ELR (cell line): Measurements from ENCODE around the gene ZNF490.
A peak's percentile ranks its signal among the peaks of the same experiment; 100 is the strongest.
"Not testable (repeated sequence)": the region's sequence is repeated elsewhere in the genome, so short reads cannot be mapped to it uniquely, and the experiment has no call there.

Source experiments
- DNase-seq: peaks from one replicate; pipeline ENCODE4 v3.0.0-alpha.2; 2015; ENCODE audit warnings: low read depth

Gene ZNF490

DNA sequence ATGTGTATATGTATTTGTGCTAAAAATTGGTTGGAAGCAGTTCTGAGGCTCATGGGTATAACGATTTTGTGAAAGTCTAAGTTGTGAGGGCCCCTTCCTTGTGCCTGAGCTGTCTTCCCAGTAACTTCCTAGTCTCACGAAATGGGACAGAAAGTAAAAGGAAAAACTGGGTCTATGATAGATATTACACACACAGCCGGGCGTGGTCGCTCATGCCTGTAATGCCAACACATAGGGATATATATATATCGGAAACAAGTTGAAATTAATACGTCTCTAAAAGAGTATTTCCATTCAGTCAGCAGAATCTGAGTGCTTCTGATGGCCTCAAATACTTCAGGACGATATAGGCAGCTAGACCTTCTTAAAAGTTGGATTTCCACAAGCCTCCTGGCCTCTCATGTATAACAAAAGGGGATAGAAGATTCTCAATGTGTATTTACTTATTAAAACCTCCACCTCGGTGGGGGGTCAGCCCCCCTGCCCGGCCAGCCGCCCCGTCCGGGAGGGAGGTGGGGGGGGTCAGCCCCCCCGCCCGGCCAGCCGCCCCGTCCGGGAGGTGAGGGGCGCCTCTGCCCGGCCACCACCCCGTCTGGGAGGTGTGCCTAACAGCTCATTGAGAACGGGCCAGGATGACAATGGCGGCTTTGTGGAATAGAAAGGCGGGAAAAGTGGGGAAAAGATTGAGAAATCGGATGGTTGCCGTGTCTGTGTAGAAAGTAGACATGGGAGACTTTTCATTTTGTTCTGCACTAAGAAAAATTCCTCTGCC lies 10.8 kb upstream of the ZNF490 start:
- not testable (repeated sequence) for DNase-seq

DNA sequence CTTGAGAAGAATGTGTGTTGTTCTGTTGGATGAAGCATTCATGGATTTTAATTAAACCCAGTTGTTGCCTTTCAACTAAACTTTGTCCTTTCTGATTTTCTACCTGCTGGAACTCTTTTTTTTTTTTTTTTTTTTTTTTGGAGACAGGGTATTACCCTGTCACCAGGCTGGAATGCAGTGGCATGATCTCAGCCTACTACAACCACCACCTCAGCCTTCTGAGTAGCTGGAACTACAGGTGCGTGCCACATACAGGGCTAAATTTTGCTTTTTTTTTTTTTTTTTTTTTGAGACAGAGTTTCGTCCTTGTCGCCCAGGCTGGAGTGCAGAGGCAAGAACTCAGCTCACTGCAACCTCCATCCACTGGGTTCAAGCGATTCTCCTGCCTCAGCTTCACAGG lies 7.0 kb upstream of the ZNF490 start:
- DNase-seq: no peak

DNA sequence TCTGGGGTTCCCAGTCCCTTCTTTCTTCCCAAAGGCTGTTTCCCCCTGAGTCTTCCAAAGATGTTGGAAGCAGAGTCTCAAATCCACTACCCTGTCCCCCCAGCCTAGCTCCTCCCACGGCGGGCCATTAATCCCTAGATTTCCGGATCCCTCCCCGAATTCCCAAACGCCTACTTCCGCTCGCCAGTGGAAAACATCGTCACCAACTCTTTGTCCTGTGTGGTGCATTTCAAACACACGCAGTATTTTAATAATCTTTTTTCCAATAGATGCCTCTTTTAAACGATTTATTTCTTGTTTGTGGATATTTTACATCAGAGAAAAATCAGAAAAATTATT lies 717 bp upstream of the ZNF490 start:
- peak; percentile 80 for DNase-seq

DNA sequence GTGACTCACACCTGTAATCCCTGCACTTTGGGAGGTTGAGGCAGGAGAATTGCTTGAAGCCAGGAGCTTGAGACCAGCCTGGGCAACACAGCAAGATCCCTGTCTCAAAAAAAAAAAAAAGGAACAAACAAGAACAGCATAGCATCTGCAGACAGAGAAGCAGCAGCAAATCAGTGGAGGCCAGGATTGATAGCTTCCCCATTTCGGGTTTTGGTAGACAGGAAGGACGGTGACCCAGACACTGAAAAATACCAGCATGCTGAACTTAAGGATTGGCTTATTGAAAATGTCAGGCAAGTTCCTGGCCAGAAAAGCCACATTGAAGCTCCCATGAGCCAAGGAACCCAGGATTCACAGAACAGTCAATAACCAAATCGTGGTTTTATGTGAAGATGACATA lies 3.0 kb downstream of the ZNF490 start:
- DNase-seq: no peak

DNA sequence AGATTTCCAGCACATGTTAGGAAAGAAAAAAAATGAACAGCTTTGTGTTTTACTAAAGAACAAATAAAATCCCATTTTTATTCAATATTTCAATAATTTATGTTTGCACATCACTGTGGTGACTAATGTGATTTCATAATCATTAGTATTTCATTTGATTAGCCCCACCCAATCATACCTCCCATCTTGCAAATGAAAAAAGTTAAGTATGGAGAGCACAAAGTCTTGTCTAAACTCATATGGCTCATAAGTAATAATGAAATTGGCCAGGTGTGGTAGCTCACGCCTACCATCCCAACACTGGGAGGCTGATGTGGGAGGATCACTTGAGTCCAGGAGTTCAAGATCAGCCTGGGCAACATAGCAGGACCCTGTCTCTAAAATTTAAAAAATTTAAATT lies 3.8 kb downstream of the ZNF490 start:
- no peak for DNase-seq

DNA sequence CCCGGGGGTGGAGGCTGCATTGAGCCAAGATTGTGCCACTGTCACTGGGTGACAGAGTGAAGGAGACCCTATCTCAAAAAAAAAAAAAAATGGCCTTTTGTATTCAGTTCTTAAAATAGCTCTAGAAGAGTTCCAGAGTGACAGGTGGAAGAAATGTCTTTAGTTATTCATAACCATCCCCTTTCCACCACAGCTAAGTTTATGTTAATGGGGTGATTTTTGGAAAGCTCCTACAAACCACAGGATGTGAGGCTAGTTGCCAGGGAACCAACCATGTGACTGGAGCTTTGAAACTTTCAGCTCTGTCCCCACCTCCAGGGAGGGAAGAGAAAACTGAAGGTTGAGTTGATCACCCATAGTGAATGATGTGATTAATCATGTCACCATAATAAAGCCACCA lies 6.9 kb downstream of the ZNF490 start:
- no peak for DNase-seq

DNA sequence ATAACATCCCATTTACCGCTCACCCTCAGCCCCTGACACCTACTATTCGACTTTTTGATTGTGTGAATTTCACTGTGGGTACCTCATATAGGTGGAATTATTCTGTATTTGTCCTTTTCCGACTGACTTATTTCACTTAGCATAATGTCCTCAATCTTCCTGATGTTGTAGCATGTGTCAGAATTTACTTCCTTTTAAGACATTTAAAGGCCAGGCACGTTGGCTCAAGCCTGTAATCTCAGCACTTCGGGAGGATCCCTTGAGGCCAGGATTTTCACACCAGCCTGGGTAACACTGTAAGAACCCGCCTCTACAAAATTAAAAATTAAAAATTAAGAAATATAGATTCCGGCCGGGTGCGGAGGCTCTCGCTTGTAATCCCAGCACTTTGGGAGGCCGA lies 13.0 kb downstream of the ZNF490 start:
- no peak for DNase-seq

DNA sequence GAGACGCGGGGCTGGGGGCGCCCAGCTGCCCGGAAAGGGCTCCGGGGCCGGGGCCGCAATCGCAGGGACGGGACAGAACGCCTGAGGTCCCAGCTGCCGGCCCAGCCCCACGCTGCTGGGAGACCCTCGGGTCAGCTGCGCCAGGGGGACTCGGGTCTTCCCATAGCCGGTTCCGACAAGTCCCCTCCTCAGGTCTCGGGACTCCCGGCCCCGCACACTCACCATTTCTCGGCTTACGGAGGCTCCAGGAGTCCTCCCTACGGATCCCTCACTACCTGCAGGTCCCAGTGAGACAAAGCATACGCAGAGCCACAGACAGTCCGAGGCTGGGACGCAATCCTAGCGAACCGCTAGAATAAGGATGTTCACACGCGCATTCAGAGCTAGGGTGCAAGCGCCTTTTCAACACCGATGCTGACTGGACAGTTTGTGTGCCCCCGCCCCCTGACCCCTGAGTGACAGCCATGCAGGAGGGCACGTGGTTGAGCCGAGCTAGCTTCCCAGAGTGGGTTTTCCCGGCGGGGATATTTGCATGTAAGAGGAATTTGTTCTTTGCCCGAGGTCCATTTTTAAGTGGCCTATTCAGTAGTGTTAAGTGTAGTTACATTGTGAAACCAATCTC lies 13.6 kb downstream of the ZNF490 start:
- DNase-seq: no peak

DNA sequence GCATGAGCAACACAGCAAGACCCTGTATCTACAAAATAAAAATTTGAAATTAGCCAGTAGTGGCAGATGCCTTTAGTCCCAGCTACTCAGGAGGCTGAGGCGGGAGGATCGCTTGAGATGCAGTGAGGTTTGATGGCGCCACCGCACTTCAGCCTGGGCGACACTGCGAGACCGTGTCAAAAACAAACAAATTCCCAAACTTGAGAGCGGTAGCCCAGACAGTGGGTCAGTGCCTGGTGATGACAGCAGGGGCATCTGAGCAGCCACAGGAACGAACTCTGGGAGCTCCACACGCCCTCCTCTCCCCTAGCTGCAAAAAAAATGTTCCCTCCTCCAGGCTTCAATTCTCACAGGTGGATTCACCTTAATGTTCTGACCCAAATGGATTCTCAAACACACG lies 14.1 kb downstream of the ZNF490 start:
- no peak for DNase-seq

DNA sequence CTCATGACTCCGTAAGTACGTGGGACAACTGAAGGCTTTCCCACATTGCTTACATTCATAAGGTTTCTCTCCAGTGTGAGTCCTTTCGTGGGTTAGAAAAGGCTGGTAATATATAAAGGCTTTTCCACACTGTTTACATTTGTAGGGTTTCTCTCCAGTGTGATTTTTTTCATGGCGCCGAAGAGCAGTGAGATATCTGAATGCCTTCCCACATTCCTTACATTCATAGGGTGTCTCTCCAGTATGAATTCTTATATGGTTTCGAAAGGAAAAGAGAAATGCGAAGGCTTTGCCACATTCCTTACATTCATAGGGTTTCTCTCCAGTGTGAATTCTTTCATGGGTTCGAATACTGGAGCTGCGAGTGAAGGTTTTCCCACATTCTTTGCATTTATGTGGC lies 29.5 kb downstream of the ZNF490 start:
- DNase-seq: no peak

DNA sequence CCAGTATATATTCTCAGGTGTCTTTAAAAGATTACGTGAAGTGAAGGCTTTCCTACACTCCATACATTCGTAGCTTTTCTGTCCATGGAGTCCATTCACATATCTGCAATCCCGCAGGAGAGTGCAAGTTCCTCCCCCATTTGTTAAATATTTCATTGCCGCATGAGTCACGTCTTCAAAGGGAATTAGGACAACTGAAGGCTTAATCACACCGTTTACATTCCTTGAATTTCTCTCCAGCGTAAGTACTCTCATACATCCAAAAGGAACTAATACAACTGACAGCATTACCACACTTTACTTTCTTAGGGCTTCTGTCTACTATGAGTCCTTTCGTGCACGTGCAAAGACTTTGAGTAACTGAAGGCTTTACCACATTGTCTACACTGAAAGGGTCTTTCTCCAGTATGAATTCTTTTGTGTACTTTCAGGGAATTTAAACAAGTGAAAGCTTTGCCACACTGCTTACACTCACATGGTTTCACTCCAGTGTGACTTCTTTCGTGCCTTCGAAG lies 30.4 kb downstream of the ZNF490 start:
- peak; percentile 84 for DNase-seq

DNA sequence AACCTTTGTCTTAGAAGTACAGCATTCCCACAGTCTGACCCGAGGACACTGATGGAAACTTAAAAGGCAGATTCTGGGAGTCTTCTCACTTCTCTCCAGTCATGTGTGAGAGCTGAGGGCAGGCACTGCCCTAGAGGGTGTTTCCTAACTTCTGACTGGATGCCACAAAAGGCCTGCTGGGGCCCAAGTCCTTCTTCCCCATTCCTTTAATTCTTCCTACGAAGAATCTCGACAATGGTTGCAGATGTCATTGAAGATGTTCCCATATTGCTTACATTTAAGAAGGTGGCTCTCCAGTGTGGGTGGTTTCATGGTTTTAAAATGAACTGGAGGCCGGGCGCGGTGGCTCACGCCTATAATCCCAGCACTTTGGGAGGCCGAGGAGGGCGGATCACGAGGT lies 32.0 kb downstream of the ZNF490 start:
- no peak for DNase-seq

DNA sequence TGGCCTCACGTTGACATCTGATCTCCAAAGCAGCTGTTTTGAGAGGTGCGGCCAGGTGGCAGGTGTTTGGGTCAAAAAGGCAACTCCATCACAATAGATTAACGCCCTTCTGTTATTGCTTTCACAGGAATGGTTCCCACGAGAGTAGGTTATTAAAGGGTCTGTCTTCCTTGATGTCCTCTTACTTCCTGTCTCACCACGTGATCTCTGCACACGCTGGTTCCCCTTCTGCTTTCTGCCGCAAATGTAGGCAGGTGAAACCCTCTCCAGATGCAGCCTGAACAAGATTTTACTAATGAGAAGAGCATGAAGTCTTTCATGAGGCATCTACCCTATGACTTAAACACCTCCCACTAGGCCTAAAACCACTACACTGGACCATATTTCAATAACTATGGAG lies 36.6 kb downstream of the ZNF490 start:
- DNase-seq: no peak

DNA sequence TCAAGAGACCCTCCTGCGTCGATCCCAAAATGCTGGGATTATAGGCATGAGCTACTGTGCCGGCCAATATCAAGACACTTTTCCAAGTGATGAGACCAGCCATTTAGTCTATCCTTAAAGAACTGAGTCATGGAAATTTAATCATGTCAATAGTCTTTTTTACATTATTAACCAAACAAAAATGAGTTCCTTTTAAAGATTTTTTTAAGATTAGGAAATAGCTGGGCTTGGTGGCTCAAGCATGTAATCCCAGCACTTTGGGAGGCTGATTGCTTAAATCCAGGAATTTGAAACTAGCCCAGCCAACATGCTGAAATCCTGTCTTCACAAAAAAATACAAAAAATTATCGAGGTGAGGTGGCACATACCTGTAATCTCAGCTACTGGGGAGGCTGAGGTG lies 42.7 kb downstream of the ZNF490 start:
- no peak for DNase-seq

DNA sequence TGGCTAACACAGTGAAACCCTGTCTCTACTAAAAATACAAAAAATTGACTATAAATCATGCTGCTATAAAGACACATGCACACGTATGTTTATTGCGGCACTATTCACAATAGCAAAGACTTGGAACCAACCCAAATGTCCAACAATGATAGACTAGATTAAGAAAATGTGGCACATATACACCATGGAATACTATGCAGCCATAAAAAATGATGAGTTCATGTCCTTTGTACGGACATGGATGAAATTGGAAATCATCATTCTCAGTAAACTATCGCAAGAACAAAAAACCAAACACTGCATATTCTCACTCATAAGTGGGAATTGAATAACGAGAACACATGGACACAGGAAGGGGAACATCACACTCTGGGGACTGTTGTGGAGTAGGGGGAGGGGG lies 44.2 kb downstream of the ZNF490 start:
- not testable (repeated sequence) for DNase-seq

DNA sequence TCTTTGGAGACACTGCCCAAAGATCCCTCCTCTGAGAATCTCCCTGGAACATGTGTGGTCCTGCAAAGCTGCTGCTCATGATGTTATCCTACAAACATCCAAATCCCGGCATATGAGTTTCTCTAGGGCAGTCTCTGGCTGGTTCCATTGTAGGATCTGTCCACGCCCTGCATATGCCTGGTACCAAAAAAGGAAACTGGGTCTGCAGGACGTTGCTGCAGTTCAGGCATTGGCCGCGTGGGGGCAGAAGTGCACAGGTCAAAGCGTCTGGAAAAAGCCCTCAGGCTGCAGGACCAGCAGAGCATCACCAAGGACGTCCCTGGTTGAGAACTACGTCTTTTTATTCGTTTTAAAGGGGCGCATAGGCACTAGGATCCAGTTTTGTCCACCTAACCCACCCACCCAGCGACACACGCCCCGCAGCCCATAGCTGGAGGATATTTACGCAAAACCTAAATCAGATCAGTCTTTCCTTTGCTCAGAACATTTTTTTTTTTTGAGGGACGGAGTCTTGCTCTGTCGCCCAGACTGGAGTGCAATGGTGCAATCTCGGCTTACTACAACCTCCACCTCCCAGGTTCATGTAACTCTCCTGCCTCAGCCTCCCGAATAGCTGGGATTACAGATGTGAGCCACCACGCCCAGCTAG lies 46.5 kb downstream of the ZNF490 start:
- peak; percentile 87 for DNase-seq

DNA sequence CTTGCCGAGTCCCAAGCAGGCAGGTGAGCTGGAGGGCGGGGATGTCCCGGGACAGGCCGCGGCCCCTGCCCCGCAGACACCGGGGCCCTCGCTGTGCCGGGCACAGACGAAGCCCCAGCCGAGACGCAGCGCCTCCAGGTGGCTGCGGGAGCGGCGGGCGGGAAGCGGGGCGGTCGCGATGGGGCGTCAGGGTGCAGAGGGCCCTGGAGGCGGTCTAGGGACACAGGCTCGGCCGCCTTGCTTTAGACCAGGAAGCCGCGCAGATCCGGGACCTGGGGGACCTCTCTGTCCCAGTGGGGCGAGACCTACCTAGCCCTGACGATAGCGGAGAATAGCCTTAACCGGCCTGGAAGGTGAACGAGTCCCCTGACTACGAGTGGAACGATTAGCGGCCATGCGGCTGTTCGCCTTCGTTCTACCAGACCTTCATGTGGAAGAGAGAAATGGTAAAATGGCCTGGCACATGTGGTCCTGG lies 55.1 kb downstream of the ZNF490 start:
- DNase-seq: no peak

DNA sequence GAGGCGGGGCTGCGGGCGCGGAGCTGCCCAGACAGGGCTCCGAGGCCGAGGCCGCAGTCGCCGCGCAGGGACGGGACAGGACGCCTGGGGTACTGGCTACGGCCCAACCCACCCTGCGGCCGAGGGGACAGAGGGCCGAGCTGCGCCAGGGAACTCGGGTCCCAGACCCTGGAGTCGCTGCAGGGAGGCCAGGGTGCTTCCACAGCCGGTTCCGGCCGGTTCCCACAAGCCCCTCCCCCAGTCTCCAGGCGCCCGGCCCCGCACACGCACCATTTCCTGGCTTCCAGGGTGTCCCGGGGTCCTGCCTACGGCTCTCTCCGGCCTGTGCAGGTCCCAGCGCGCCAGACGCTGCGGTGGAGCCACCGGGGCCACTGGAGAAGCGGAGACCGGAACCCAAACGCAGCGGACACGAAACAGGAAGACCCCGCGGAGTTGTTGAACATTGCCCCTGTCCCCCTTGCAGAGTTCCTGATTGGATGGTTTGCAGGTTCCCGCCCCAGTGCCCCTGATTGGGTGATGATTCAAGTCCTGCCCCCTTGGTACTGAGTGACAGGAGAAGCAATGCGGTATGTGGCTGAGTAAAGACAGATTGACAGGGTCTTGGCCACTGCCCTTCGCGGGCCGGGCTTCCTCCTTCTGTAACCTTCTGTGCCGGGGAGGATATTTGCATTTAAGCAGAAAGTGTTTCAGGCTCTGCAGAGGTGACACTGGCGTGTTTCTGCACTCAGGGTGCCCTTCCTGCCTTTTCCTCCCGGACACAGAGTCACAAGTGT lies 59.4 kb downstream of the ZNF490 start, which contains the start of gene ZNF564:
ZNF564 (minus strand) TSS at position 423 of the 773 bp plus-strand sequence; CDS start at position 273, 150 bp downstream.
- peak; percentile 99 for DNase-seq

DNA sequence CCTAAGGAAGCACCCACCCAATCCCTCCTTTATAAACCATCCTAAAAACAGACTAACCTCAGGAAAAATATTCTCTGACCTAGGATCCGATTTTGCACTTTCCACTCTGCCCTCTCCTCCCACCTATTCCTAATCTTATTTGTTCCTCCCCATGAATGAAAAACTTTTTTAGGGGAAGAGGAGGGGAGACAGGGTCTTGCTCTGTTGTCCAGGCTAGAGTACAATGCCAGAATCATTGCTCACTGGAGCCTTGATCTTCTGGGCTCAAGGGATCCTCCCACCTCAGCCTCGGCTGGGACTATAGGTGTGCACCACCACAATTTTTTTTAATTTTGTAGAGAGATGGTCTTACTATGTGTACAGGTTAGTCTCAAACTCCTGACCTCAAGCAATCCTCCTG lies 63.7 kb downstream of the ZNF490 start:
- no peak for DNase-seq

DNA sequence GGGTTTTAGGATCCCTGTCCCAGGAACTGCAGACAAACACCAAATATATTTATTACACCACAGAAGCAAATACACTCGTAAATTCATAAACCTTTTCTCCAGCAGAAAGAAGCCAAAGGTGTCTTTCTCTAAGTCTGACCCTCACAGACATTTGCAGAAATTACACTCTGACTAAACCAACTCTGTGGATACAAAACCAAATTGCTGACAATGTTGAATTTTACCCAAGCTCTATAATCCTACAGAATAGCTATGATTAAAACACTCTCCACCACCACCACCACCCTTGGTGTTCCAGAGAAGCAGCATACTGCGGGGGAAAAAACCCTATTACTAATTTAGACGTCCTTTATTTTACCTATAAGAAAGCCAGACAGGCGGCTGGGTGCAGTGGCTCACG lies 64.5 kb downstream of the ZNF490 start:
- no peak for DNase-seq

DNA sequence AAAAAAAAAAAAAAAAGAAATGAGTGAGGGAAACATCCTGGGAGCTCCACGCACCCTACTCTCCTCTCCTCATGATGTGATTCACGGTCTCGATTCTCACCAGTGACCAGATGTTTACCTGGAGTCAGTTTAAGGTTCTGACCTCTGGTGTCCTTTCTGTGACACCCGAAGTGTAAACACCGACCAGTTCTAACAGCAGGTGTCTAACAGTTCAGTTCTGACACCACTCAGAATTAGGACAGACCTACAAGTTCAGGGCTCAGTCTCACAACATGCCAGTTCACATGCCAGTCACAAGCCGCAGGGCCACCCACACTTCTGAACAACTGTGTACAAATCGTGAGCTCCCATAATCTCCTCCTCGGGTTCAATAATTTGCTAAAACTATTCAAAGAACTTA lies 65.3 kb downstream of the ZNF490 start:
- DNase-seq: no peak

DNA sequence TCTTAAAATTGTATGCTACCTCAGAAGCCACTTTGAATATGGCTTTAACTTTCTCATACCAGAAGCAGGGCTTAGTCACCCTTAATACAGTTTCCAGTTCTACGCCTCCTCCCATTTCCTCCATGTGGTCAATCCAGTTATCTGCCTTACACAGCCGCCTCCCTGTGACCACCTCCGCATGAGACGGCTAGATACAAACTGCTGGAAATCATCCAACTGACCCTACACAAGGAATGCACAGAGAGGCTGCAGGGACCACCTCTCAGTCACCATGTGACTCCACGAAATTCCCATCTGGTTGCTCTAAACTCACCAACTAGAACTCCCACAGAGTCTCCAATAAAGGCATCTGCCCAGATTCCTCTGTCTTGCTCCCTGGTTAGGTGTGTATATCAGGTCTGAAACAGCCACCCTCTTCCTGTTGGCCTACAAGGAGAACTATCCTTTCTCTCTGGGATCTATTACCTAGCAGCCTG lies 66.2 kb downstream of the ZNF490 start:
- peak; percentile 30 for DNase-seq
